Liver (tissue), 9 donors: ENCODE measurements around the gene LRRC2. TPM values are rescaled to one million over a fixed set of nuclear protein-coding genes. Genes with fewer than 3 reads are reported as not detected.

Source experiments
- DNase-seq: peaks from one replicate; pipeline ENCODE4 v3.0.0-alpha.2; 2017; ENCODE audit warnings: low spot score
- H3K27ac ChIP-seq, 2 donors: one replicate each; pipeline ENCODE4 v1.7.0; 2013; ENCODE audit warnings: inconsistent platforms in 2 of 2, low read length in 2 of 2, control low read depth in 1 of 2, low read depth in 1 of 2, mild to moderate bottlenecking in 1 of 2
- H3K27me3 ChIP-seq, 4 donors: one replicate each; pipeline versions ENCODE4 v1.6.1 to v1.7.0; 2013; ENCODE audit warnings: low read length in 3 of 4, inconsistent platforms in 1 of 4, mild to moderate bottlenecking in 1 of 4, moderate library complexity in 1 of 4; ENCODE audit not compliant: control insufficient read depth in 4 of 4, insufficient read depth in 4 of 4
- H3K36me3 ChIP-seq, 4 donors: one replicate each; pipeline versions ENCODE4 v1.6.1 to v1.7.0; 2013; ENCODE audit warnings: low read length in 3 of 4, mild to moderate bottlenecking in 3 of 4, low read depth in 1 of 4, moderate library complexity in 1 of 4; ENCODE audit not compliant: control insufficient read depth in 4 of 4, insufficient read depth in 3 of 4
- H3K4me1 ChIP-seq, 4 donors: one replicate each; pipeline versions ENCODE4 v1.6.1 to v1.7.0; 2013; ENCODE audit warnings: low read length in 3 of 4, mild to moderate bottlenecking in 3 of 4, moderate library complexity in 1 of 4; ENCODE audit not compliant: control insufficient read depth in 4 of 4, insufficient read depth in 4 of 4
- H3K4me3 ChIP-seq, 3 donors: one replicate each; pipeline versions ENCODE4 v1.6.1 to v1.7.0; 2013; ENCODE audit warnings: low read length in 3 of 3, control low read depth in 1 of 3, low read depth in 1 of 3, mild to moderate bottlenecking in 1 of 3
- H3K9ac ChIP-seq, 2 donors: one replicate each; pipeline ENCODE4 v1.7.0; 2013; ENCODE audit warnings: low read length in 2 of 2, mild to moderate bottlenecking in 2 of 2, moderate library complexity in 2 of 2, control low read depth in 1 of 2, low read depth in 1 of 2
- H3K9me3 ChIP-seq, 4 donors: one replicate each; pipeline versions ENCODE4 v1.6.1 to v1.7.0; 2013; ENCODE audit warnings: low read length in 3 of 4; ENCODE audit not compliant: control insufficient read depth in 4 of 4
- ATF3 ChIP-seq: IDR thresholded peaks from 2 replicates; pipeline ENCODE4 v1.6.1; 2016; ENCODE audit warnings: antibody characterized with exemption
- CTCF ChIP-seq: fragments of 150-350 bp; IDR thresholded peaks from 2 replicates; pipeline ENCODE4 v1.5.1; 2017; ENCODE audit warnings: improper control_type of control experiment, low read depth, low read length; ENCODE audit not compliant: missing input control
- EGR1 ChIP-seq, 2 donors: IDR thresholded peaks; 2 replicates each; pipeline ENCODE4 v1.6.1; 2016 to 2018; ENCODE audit warnings: antibody characterized with exemption in 2 of 2, low read depth in 2 of 2
- FOXA2 ChIP-seq: IDR thresholded peaks from 2 replicates; pipeline ENCODE4 v1.6.1; 2016; ENCODE audit warnings: antibody characterized with exemption
- HNF4A ChIP-seq, 2 donors: conservative IDR thresholded peaks; 2 replicates each; pipeline ENCODE4 v1.6.1; 2016; ENCODE audit warnings: antibody characterized with exemption in 2 of 2, mild to moderate bottlenecking in 2 of 2
- HNF4G ChIP-seq: IDR thresholded peaks from 2 replicates; pipeline ENCODE4 v1.6.1; 2016; ENCODE audit warnings: antibody characterized with exemption
- JUND ChIP-seq, 2 donors: IDR thresholded peaks; 2 replicates each; pipeline ENCODE4 v1.6.1; 2016; ENCODE audit warnings: antibody characterized with exemption in 2 of 2
- MAX ChIP-seq: IDR thresholded peaks from 2 replicates; pipeline ENCODE4 v1.6.1; 2016; ENCODE audit warnings: antibody characterized with exemption
- RAD21 ChIP-seq, 2 donors: IDR thresholded peaks; 2 replicates each; pipeline ENCODE4 v1.6.1; 2016; ENCODE audit warnings: antibody characterized with exemption in 2 of 2, mild to moderate bottlenecking in 2 of 2
- REST ChIP-seq: IDR thresholded peaks from 2 replicates; pipeline ENCODE4 v1.6.1; 2016; ENCODE audit warnings: antibody characterized with exemption, mild to moderate bottlenecking
- RXRA ChIP-seq, 2 donors: IDR thresholded peaks; 2 replicates each; pipeline ENCODE4 v1.6.1; 2017 to 2018; ENCODE audit warnings: antibody characterized with exemption in 2 of 2, mild to moderate bottlenecking in 1 of 2
- SP1 ChIP-seq: IDR thresholded peaks from 2 replicates; pipeline ENCODE4 v1.6.1; 2018; ENCODE audit warnings: antibody characterized with exemption, mild to moderate bottlenecking
- TAF1 ChIP-seq: conservative IDR thresholded peaks from 2 replicates; pipeline ENCODE4 v1.6.1; 2016; ENCODE audit warnings: antibody characterized with exemption, mild to moderate bottlenecking
- YY1 ChIP-seq: IDR thresholded peaks from 2 replicates; pipeline ENCODE4 v1.6.1; 2016; ENCODE audit warnings: antibody characterized with exemption, mild to moderate bottlenecking
- ZBTB33 ChIP-seq: IDR thresholded peaks from 2 replicates; pipeline ENCODE4 v1.6.1; 2016; ENCODE audit warnings: antibody characterized with exemption
- WGBS: extraction: QIAGEN DNeasy Blood & Tissue Kit; methylation state at CpG from one replicate; pipeline ENCODE4 v1.1.7; 2013; 5-methylcytosine and 5-hydroxymethylcytosine counted together
- polyA plus RNA-seq, 2 donors: library from polyadenylated mRNA; stranded (reverse) in 1 of 2; unstranded in 1 of 2; fragments of 200-250 nt in 1 of 2; fragments of >200 nt in 1 of 2; fragmentation: Nextera tagmentation in 1 of 2; extraction: Ambion mirVana in 1 of 2; gene quantifications; one replicate each; pipeline versions ENCODE4 v1.2.1 to v1.2.3, GENCODE V29; 2013 to 2015
- total RNA-seq, 2 donors: library from RNA; depleted of rRNA; stranded (reverse); fragments of >200 nt; gene quantifications; one replicate each; pipeline ENCODE4 v1.2.3, GENCODE V29; 2014
- donor health status: healthy.
- donor health status: healthy.
- donor health status: healthy.
- donor health status: healthy.
- donor health status: healthy.

Gene LRRC2
- total and polyA plus RNA-seq, 4 donors: 0.93 to 7.6 (median 4.2) TPM

GRCh38 chr3:46565607-46566039 is 479 bp downstream of the LRRC2 start:
- Histone ChIP-seq H3K27ac (peak overlapping the region; percentile 84 to 96), H3K9me3 (no peaks in the 10 kb centered on the region), H3K9ac (peak overlapping the region in 1 of 2 donors; percentile 54), H3K4me1 (peaks cover 0 to 16% (median 4%) of the 10 kb centered on the region in 4 donors), H3K36me3 (no peaks in the 10 kb centered on the region), H3K4me3 (peak overlapping the region; percentile 58 to 76 (median 61)), H3K27me3 (no peaks in the 10 kb centered on the region)
- DNase-seq: peak; percentile 54
- WGBS: 5% methylated on average over 21 of the region's 21 CpGs
- TF ChIP-seq JUND (IDR thresholded peaks at IDR 0.05): no peak
- TF ChIP-seq ZBTB33: no peak
- TF ChIP-seq REST: peak; percentile 30
- no peak for TF ChIP-seq HNF4A (conservative IDR thresholded peaks at IDR 0.05)

- H3K27me3 ChIP-seq: no peaks in the 10 kb centered on the region
- DNase-seq: no peak
- H3K27ac ChIP-seq: peak overlapping the region in 1 of 2 donors; percentile 96
- peaks cover 0 to 18% (median 5%) of the 10 kb centered on the region in 4 donors for H3K4me1 ChIP-seq
- H3K4me3 ChIP-seq: no peak overlapping the region
- no peaks in the 10 kb centered on the region for H3K36me3 ChIP-seq
- WGBS: 74% methylated on average over 4 of the region's 4 CpGs
- no peaks in the 10 kb centered on the region for H3K9me3 ChIP-seq
- H3K9ac ChIP-seq: no peak overlapping the region
- no peak for TF ChIP-seq TAF1
- TF ChIP-seq HNF4G: no peak
- no peak for TF ChIP-seq MAX
- TF ChIP-seq RAD21 (IDR thresholded peaks at IDR 0.05): no peak
- no peak for TF ChIP-seq ATF3
- TF ChIP-seq FOXA2: no peak
- no peak for TF ChIP-seq RXRA (IDR thresholded peaks at IDR 0.05)
- TF ChIP-seq YY1: no peak
- TF ChIP-seq CTCF: no peak
- no peak for TF ChIP-seq EGR1 (IDR thresholded peaks at IDR 0.05; ENCODE audit: low read depth in 2 of 2)
- no peak for TF ChIP-seq SP1
Observed at GRCh38 chr3:46565077-46565476, 1.0 kb downstream of the LRRC2 start.
